HEK293 (cell line): ENCODE data around the gene CDH8.

Experiments
- CTCF ChIA-PET: fragments of 350-600 bp; formaldehyde crosslinking; extraction: SDS; loops from one replicate; lab custom pipeline; 2021; ENCODE audit warnings: antibody characterized with exemption; lab: Yijun Ruan, JAX
- POLR2A ChIA-PET: fragments of 300-600 bp; formaldehyde crosslinking; extraction: SDS; loops from one replicate; lab custom pipeline; 2020; ENCODE audit warnings: antibody characterized with exemption, inconsistent platforms; lab: Yijun Ruan, JAX
- H3K27ac ChIP-seq: fragments of 200-500 bp; sonication (Bioruptor generic); 2 replicates; pipeline ENCODE4 v1.5.1; 2014; ENCODE audit warnings: low read depth, low read length, control low read depth, inconsistent platforms; ENCODE audit errors: extremely low read depth
- H3K36me3 ChIP-seq, 2 experiments: fragments of 200-500 bp in 1 of 2; sonication (Bioruptor generic) in 1 of 2; 1 replicate in 1 of 2; 2 replicates in 1 of 2; pipeline ENCODE4 v1.5.1; 2014 to 2017; ENCODE audit warnings: inconsistent platforms in 2 of 2, low read length in 2 of 2; ENCODE audit not compliant: control insufficient read depth in 2 of 2, insufficient read depth in 1 of 2
- H3K4me1 ChIP-seq: fragments of 200-500 bp; sonication (Bioruptor generic); 2 replicates; pipeline ENCODE4 v1.5.1; 2014; ENCODE audit warnings: mild to moderate bottlenecking, low read length, inconsistent platforms; ENCODE audit not compliant: control insufficient read depth, insufficient read depth
- H3K4me3 ChIP-seq: 2 replicates; pipeline ENCODE4 v1.5.1; 2011; ENCODE audit warnings: low read depth, mild to moderate bottlenecking, control low read depth, low read length, moderate library complexity
- H3K9me3 ChIP-seq: fragments of 200-500 bp; sonication (Bioruptor generic); 2 replicates; pipeline ENCODE4 v1.5.1; 2014; ENCODE audit warnings: low read depth, low read length, inconsistent platforms; ENCODE audit not compliant: control insufficient read depth, insufficient read depth
- BCL11A ChIP-seq: fragments of 450-650 bp; formaldehyde crosslinking; IDR thresholded peaks from 2 replicates; pipeline ENCODE4 v1.5.1; 2016; ENCODE audit warnings: low read depth, missing biosample characterization, missing genetic modification characterization
- CTCF ChIP-seq: fragments of 450-650 bp; formaldehyde crosslinking; IDR thresholded peaks from 2 replicates; pipeline ENCODE4 v1.5.1; 2016; ENCODE audit warnings: missing biosample characterization, missing genetic modification characterization
- GLI2 ChIP-seq: fragments of 450-650 bp; formaldehyde crosslinking; IDR thresholded peaks from 2 replicates; pipeline ENCODE4; 2017; ENCODE audit warnings: missing biosample characterization, missing genetic modification characterization, low read depth, borderline replicate concordance
- HOXD13 ChIP-seq: sonication (generic); formaldehyde crosslinking; IDR thresholded peaks from 2 replicates; pipeline ENCODE4 v1.8.0; 2022; ENCODE audit warnings: missing genetic modification reagents, borderline replicate concordance
- IKZF3 ChIP-seq: fragments of 450-650 bp; IDR thresholded peaks from 2 replicates; pipeline ENCODE4 v1.5.0; 2018; ENCODE audit warnings: missing biosample characterization, mild to moderate bottlenecking, missing genetic modification characterization, moderate library complexity
- KLF8 ChIP-seq: fragments of 450-650 bp; formaldehyde crosslinking; IDR thresholded peaks from 2 replicates; pipeline ENCODE4 v1.5.1; 2016; ENCODE audit warnings: missing biosample characterization, missing genetic modification characterization
- RBAK ChIP-seq: fragments of 450-650 bp; formaldehyde crosslinking; IDR thresholded peaks from 2 replicates; pipeline ENCODE4 v1.5.1; 2016; ENCODE audit warnings: missing biosample characterization, missing genetic modification characterization
- SCRT2 ChIP-seq: fragments of 450-650 bp; formaldehyde crosslinking; IDR thresholded peaks from 2 replicates; pipeline ENCODE4 v1.5.1; 2016; ENCODE audit warnings: missing biosample characterization, missing genetic modification characterization
- SP7 ChIP-seq: fragments of 450-650 bp; formaldehyde crosslinking; IDR thresholded peaks from 2 replicates; pipeline ENCODE4 v1.5.1; 2016; ENCODE audit warnings: missing biosample characterization, missing genetic modification characterization
- TRIM28 ChIP-seq: IDR thresholded peaks from 2 replicates; pipeline ENCODE4 v1.6.1; 2011; ENCODE audit warnings: low read length, control low read depth, borderline replicate concordance
- ZBTB7A ChIP-seq: fragments of 450-650 bp; formaldehyde crosslinking; IDR thresholded peaks from 2 replicates; pipeline ENCODE4 v1.5.1; 2016; ENCODE audit warnings: low read depth, missing biosample characterization, missing genetic modification characterization
- ZFP69B ChIP-seq: fragments of 450-650 bp; formaldehyde crosslinking; IDR thresholded peaks from 2 replicates; pipeline ENCODE4 v1.5.1; 2016; ENCODE audit warnings: missing biosample characterization, missing genetic modification characterization
- ZNF112 ChIP-seq: fragments of 450-650 bp; formaldehyde crosslinking; IDR thresholded peaks from 2 replicates; pipeline ENCODE4 v1.5.0; 2017; ENCODE audit warnings: missing biosample characterization, missing genetic modification characterization
- ZNF169 ChIP-seq: fragments of 450-650 bp; formaldehyde crosslinking; IDR thresholded peaks from 2 replicates; pipeline ENCODE4 v1.5.1; 2016; ENCODE audit warnings: missing biosample characterization, missing genetic modification characterization
- ZNF174 ChIP-seq: fragments of 450-650 bp; formaldehyde crosslinking; IDR thresholded peaks from 2 replicates; pipeline ENCODE4 v1.5.0; 2017; ENCODE audit warnings: missing biosample characterization, mild to moderate bottlenecking, missing genetic modification characterization
- ZNF19 ChIP-seq: fragments of 450-650 bp; formaldehyde crosslinking; IDR thresholded peaks from 2 replicates; pipeline ENCODE4; 2016; ENCODE audit warnings: missing biosample characterization, missing genetic modification characterization, low read depth
- ZNF449 ChIP-seq: fragments of 450-650 bp; formaldehyde crosslinking; IDR thresholded peaks from 2 replicates; pipeline ENCODE4 v1.5.1; 2017; ENCODE audit warnings: missing biosample characterization, mild to moderate bottlenecking, missing genetic modification characterization, moderate library complexity
- ZNF48 ChIP-seq: fragments of 450-650 bp; formaldehyde crosslinking; IDR thresholded peaks from 2 replicates; pipeline ENCODE4 v1.5.1; 2016; ENCODE audit warnings: missing biosample characterization, missing genetic modification characterization
- ZNF488 ChIP-seq: fragments of 450-650 bp; formaldehyde crosslinking; IDR thresholded peaks from 2 replicates; pipeline ENCODE4 v1.5.1; 2016; ENCODE audit warnings: missing biosample characterization, missing genetic modification characterization
- ZNF521 ChIP-seq: fragments of 450-650 bp; formaldehyde crosslinking; IDR thresholded peaks from 2 replicates; pipeline ENCODE4 v1.5.1; 2017; ENCODE audit warnings: missing biosample characterization, mild to moderate bottlenecking, missing genetic modification characterization
- ZNF571 ChIP-seq: fragments of 450-650 bp; formaldehyde crosslinking; IDR thresholded peaks from 2 replicates; pipeline ENCODE4 v1.5.0; 2017; ENCODE audit warnings: missing biosample characterization, missing genetic modification characterization
- ZNF660 ChIP-seq: fragments of 450-650 bp; IDR thresholded peaks from 2 replicates; pipeline ENCODE4 v1.5.1; 2018; ENCODE audit warnings: missing biosample characterization, mild to moderate bottlenecking, missing genetic modification characterization
- ZNF701 ChIP-seq: fragments of 450-650 bp; formaldehyde crosslinking; IDR thresholded peaks from 2 replicates; pipeline ENCODE4 v1.5.1; 2016; ENCODE audit warnings: missing biosample characterization, missing genetic modification characterization
- ZSCAN23 ChIP-seq: fragments of 450-650 bp; formaldehyde crosslinking; IDR thresholded peaks from 2 replicates; pipeline ENCODE4 v1.5.1; 2016; ENCODE audit warnings: missing biosample characterization, missing genetic modification characterization

CDH8 gene

GRCh38 chr16:62046801-62047200 lies 10.6 kb upstream of the CDH8 start:
- Histone ChIP-seq H3K4me1 (no peaks in the 10 kb centered on the region), H3K36me3 (no peaks in the 10 kb centered on the region), H3K27ac (no peak overlapping the region), H3K9me3 (no peaks in the 10 kb centered on the region), H3K4me3 (no peak overlapping the region)
- TF ChIP-seq SP7 (no peak), ZNF488 (tag by site-specific recombination) (no peak), ZNF660 (tag by site-specific recombination) (no peak), HOXD13 (CRISPR knock-in tag) (no peak), ZBTB7A (tag by site-specific recombination) (no peak), ZSCAN23 (tag by site-specific recombination) (no peak), IKZF3 (no peak), RBAK (tag by site-specific recombination) (no peak), ZNF112 (tag by site-specific recombination) (no peak)
- CTCF ChIA-PET, result interaction anchor here (0.7 kb wide), 1 partner anchor 16 kb away, joined by 7 read pairs; no protein-coding TSS in a partner anchor
- POLR2A ChIA-PET, result no interaction called here

DNA sequence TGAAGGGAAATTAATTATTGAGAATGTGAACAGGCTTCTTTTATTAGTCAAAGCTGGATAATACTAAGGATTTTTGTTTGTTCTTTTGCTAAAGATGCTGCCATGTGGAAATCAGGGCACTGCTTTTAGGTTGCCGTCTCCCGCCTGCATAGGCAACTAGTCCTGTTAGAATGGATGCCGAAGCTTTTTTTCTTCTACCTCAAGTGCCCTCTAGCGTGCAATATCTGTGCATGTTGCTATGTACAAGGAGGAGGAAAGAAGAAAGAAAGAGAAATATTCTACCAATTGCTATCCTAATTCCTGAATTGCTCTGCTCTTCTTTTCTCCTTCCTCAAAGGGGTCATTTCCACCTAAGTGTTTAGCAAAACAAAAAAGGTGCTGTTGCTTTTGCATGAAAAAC lies 5.2 kb upstream of the CDH8 start:
- H3K36me3 ChIP-seq, result no peaks in the 10 kb centered on the region
- no peaks in the 10 kb centered on the region for H3K4me1 ChIP-seq
- no peak overlapping the region for H3K4me3 ChIP-seq
- ChIA-PET POLR2A (no interaction called here), CTCF (interaction anchor here (0.6 to 0.7 kb wide), 3 partner anchors 107 to 562 kb away, joined by 3 to 4 read pairs (median 4); no protein-coding TSS in a partner anchor)
- no peak overlapping the region for H3K27ac ChIP-seq
- no peaks in the 10 kb centered on the region for H3K9me3 ChIP-seq
- TF ChIP-seq KLF8 (no peak), SCRT2 (tag by site-specific recombination) (no peak)

- TF ChIP-seq TRIM28 (0 out of 2 replicates have a peak, but pooled peaks have one; percentile 35), GLI2 (tag by site-specific recombination) (no peak)
- Histone ChIP-seq H3K4me1 (no peaks in the 10 kb centered on the region), H3K27ac (no peak overlapping the region), H3K4me3 (no peak overlapping the region), H3K36me3 (no peaks in the 10 kb centered on the region), H3K9me3 (no peaks in the 10 kb centered on the region)
- ChIA-PET CTCF (no interaction called here), POLR2A (no interaction called here)
These were observed 2.4 kb upstream of the CDH8 start for GRCh38 chr16:62038646-62039045.

DNA sequence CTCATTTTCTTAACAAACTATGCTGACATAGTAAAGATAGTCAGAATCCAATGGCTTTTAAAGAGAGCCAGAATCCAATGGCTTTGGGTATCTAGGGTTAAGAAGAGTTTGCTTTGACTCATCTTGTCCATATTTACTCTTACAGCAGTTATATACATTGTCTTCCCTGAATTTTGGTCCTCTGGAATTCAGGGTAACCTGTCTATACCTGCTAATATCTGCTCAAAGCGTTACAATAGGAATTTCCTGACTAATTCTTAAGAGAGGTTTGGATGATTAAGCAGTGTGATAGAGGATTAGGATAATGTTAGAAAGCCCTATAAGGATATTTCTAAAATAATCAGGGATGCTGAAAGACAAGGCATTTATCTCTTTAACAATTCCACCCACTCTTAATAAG lies 2.0 kb upstream of the CDH8 start:
- TF ChIP-seq ZNF571 (tag by site-specific recombination) (no peak), ZNF169 (tag by site-specific recombination) (no peak), KLF8 (no peak)
- TF ChIP-seq, all 188 proteins: peak for 0
- H3K4me1 ChIP-seq, result no peaks in the 10 kb centered on the region
- H3K4me3 ChIP-seq, result no peak overlapping the region
- no peak overlapping the region for H3K27ac ChIP-seq
- ChIA-PET CTCF (interaction anchor here (0.7 kb wide), 1 partner anchor 1114 kb away, joined by 4 read pairs; no protein-coding TSS in a partner anchor), POLR2A (no interaction called here)
- H3K9me3 ChIP-seq, result no peaks in the 10 kb centered on the region
- H3K36me3 ChIP-seq, result no peaks in the 10 kb centered on the region

GRCh38 chr16:62036802-62037135 lies 531 bp upstream of the CDH8 start:
- ChIA-PET POLR2A (no interaction called here), CTCF (no interaction called here)
- Histone ChIP-seq H3K4me1 (no peaks in the 10 kb centered on the region), H3K4me3 (peak overlapping the region; percentile 35), H3K27ac (no peak overlapping the region), H3K36me3 (no peaks in the 10 kb centered on the region), H3K9me3 (no peaks in the 10 kb centered on the region)
- TF ChIP-seq BCL11A (tag by site-specific recombination) (no peak), ZNF48 (no peak), ZNF449 (tag by site-specific recombination) (no peak), ZNF19 (tag by site-specific recombination) (no peak), CTCF (tag by site-specific recombination) (no peak), ZNF701 (tag by site-specific recombination) (no peak), ZFP69B (tag by site-specific recombination) (no peak), ZNF174 (tag by site-specific recombination) (no peak), ZNF521 (no peak), ZSCAN23 (tag by site-specific recombination) (no peak)
